Fibroblast of peridontal ligament (primary cell): ENCODE measurements around the gene GPR39.

Source experiments
- DNase-seq: peaks from one replicate; pipeline ENCODE4 v3.0.0-alpha.2; 2010; ENCODE audit errors: extremely low read depth

Gene GPR39

GRCh38 chr2:132670496-132671150 lies 254.0 kb downstream of the GPR39 start:
- no peak for DNase-seq

GRCh38 chr2:132671151-132671835 lies 254.7 kb downstream of the GPR39 start:
- peak; percentile 78 for DNase-seq

GRCh38 chr2:132676999-132677398 lies 260.4 kb downstream of the GPR39 start:
- DNase-seq: peak; percentile 38

- DNase-seq: peak; percentile 52
These were observed 261.1 kb downstream of the GPR39 start for GRCh38 chr2:132677661-132678060.

GRCh38 chr2:132678483-132678882 lies 261.9 kb downstream of the GPR39 start:
- no peak for DNase-seq

GRCh38 chr2:132680544-132680943 lies 263.9 kb downstream of the GPR39 start:
- no peak for DNase-seq

GRCh38 chr2:132681766-132682165 lies 265.2 kb downstream of the GPR39 start:
- DNase-seq: no peak

- DNase-seq: peak; percentile 87
These were observed 274.2 kb downstream of the GPR39 start for GRCh38 chr2:132690664-132691303.

- no peak for DNase-seq
These were observed 275.0 kb downstream of the GPR39 start for GRCh38 chr2:132691556-132691955.

- DNase-seq: peak; percentile 86
These were observed 276.2 kb downstream of the GPR39 start for GRCh38 chr2:132692816-132693215.
